HG03159 (cell line): Measurements from ENCODE around the gene METTL24.

Source experiments
- ATAC-seq: cut with Tn5 transposase; IDR thresholded peaks from one replicate; pipeline ENCODE4 v1.9.1; 2021; ENCODE audit warnings: mild to moderate bottlenecking, moderate library complexity; ENCODE audit not compliant: unreplicated experiment

METTL24 gene

DNA sequence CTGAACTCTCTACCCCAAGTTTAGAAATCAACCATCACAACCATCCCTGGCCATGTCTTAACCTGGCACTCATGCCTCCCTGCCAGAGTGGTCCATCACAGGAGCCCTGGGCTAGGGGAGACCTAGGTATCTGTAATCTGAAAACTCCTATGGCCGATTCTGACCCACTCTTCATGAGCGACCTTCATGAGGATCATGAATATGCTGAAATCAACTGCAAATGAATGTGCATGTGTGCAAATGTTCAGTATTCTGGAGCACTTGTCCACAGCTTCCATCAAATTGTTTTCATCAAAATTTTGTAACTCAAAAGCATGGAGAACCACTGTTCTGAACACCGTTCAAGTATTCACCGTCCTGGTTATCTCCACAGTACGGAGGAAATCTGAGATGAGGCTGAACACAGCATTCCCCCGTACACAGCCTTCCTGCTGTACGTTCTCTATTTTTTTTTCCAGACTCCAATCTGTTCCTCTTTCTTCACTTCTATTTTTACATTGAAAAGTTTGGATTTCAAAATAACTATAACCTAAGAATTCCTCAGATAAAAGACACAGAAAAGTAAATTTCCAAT lies 17.7 kb downstream of the METTL24 start:
- no peak for ATAC-seq

DNA sequence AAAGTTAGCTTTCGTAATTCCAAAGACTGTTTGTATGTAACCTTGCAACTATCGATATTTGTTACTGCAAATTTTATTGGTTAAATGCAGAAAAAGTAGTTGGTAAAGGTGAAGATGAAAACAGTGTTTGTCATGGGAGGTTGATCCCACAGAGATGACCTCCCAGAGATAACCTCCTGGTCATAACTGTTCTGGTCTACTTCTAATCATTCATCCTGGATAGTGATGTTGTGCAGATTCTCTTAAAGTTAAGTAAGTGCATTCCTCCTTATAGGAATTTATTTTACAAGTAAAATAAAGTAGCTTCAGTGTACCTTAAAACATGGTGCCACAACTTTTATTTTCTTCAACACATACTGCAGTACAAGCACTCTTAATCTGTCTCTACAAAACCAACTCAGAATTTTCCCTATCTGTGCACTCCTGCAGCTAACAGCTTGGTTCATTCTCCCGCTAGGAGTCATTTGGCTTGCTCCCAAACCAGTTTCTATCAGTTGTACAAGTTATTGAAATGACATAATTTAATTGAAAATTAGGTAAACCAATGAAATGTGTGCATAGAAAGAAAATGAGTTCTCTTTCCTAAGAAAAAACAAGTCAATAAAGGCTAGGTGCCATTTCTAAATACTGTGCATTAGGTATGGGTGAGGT lies 19.2 kb downstream of the METTL24 start:
- ATAC-seq, result no peak

DNA sequence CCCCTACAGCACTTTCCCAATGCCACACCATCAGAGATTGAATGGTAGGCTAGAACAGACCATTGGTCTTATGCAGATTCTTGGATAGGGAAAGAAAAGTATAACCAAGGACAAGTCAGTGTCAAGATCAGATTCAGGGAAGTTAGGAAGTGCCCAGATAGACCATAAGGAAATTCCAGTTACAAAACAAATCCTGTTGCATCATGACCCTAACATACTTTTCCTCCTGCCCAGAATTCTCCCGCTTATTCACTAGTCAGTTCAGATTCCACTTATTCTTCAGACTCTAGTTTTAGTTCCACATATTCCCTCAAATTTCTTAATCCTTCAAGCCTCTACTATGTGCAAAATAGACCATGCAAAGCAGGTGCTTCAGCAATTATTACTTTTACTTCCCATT lies 20.7 kb downstream of the METTL24 start:
- ATAC-seq, result no peak

DNA sequence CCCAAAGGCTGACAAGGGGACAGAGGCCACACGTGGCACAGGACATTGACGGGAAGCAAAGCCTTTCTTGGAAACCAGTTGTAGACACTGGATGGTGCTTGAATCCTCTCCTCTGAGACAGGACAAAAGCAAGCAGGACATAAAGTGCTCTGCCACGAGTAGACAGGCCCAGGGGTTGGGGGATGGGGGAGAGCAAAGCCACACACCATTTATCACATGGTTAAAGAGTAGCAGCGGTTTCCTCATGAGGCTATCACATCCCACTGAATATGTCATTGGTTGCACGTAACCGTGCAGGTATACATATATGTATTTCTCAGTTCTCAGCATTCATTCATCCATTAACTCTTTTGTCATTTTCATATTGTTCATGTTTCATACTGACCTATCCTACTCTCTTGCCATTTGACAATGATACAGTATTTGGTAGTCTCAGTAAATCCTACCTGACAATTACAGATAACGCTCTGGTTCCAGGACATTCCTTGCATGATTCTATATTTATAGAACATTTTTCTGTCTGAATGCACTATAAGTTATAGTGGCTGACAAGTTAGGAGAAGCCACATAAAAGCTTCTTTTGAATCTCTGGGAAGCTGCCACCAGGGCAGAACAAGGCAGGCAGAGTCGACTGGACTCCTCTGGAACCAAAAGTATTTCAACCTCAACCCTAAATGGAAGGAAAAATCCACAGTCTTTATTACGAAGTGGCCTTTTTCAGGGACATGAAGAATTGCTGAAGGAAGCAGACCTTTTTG lies 23.5 kb downstream of the METTL24 start:
- ATAC-seq, result no peak

DNA sequence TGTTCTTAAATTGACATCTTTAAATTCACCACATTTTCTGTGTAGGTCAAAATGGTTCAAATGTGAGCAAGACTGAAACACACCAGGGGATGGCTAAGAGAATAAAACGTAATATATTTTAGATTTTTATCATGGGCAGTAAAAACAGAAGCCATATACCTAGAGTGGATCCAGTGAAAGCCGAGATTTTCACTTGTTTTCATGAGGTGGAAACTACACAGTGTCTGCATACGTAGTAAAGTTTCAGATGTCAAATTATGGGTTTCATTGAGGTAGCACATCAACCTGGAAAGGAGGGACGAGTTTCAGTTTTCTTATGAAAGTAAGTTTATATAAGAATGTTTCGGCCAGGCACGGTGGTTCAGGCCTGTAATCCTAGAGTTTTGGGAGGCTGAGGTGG lies 25.9 kb downstream of the METTL24 start:
- no peak for ATAC-seq

DNA sequence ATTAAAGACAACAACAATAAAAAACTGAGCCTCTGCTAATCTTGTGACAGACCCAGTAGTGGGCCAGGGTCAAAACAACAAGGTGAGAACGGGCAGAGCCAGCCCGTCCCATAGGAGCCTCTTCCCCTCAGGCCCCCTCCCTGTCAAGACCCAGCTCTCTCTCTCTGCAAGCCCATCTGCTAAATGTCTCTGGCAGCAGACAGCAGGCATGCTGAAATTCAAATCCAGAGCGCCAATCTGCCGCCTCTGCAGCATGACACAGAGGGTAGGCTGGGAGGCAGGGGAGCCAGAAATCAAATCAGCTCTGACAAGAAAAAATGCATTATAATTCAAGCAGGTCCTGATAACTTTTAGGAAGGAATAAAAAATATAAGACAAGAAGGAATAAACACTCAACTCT lies 26.3 kb downstream of the METTL24 start:
- ATAC-seq, result no peak

DNA sequence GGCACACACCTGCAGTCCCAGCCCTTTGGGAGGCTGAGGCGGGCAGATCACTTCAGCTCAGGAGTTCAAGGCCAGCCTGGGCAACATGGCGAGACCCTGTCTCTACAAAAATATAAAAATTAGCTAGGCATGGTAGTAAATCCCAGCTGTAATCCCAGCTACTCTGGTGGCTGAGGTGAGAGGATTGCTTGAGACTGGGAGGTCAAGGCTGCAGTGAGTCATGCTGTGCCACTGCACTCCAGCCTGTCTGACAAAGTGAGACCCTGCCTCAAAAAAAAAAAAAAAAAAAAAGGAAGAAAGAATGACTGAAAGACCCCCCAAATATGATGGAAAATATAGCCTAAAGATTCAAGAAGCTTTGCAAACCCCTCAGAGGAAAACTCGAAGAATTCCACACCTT lies 26.8 kb downstream of the METTL24 start:
- ATAC-seq, result no peak

DNA sequence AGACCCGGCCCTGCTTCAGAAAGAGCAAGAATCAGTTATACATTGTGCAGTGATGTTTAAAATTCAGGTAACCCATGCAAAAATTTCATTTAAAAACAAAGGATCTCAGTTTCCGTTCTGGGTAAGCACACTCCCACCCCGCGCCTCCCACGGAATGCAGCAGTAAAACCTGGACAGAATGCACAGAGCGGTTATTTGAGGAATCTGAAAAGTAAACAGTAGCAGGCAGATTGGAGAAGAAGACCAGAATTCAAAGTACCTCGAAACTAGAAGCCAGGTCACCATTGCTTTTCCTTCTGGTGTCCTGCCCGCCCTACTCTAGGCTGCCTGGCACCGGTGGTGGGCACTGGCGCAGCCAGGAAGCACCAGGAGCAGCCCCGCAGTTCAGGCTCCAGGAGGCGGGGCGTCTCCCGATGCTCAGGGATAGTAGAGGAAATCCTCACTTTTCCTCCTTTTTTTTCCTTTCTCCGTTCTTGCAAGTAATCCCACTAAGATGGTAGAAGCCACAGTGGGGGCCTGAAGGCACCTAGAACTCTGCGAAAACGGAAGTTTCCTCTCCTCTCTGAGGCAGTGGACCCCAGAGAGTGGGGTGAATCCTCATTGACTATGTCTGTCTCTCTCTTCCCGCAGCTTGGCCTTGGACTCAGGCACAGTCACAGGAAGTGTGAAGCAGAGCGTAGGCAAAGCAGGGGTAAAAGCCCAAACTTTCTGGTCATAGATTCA lies 28.3 kb downstream of the METTL24 start:
- ATAC-seq, result no peak

DNA sequence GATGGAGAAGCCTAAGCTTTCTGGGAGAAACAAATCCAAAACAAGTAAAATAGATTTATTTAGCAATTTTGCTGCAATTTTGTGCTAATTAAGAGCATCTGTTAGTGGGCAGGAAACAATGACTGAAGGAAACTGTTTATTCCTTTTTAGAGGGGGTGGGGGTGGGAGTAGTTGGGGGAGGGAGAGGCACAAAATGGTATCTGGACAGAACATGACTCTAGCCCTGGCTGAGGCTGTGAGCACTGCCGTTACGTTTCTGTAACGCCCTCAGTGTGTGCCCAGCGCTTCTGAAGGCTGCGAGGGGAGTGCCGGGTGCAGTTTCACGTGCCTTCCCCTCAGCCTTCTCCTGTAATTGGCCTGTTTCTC lies 28.8 kb downstream of the METTL24 start:
- ATAC-seq, result no peak

DNA sequence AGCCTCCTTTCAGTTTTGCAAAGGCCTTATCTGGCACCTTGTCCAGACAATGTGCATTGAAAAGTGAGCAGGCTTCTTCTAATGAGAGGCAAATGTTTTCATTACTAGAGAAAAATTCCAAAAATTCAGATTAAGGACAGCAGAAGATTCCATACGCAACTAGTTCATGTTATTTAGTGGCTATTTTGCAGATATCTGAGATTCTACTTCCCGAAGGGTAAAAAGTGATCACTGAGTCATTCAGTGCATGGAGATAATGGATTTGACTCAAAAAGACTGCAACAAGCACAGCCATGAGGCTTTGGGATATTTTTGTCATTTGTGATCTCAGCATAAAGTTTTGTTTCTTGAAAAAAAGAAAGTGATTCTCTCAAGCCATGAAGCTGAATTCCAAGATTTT lies 29.9 kb downstream of the METTL24 start:
- ATAC-seq, result no peak

DNA sequence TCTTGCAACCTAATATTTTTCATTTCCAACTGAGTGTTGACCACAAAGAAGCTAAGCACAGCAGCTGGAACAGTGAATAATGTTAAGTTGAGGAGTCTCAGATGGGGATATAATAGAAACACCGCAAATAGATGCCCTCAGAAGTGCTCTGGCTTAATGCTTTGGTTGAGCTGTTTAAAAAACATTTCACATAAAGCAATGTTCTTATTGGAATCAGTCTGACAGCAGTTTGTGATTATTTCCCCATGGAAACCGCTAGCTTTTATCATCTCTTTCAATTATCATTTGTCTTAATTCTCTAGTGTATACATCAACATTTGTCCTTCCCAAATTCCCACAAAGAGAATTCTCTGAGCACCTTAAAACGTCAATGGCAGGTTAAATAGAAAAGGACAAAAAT lies 30.8 kb downstream of the METTL24 start:
- ATAC-seq, result no peak

DNA sequence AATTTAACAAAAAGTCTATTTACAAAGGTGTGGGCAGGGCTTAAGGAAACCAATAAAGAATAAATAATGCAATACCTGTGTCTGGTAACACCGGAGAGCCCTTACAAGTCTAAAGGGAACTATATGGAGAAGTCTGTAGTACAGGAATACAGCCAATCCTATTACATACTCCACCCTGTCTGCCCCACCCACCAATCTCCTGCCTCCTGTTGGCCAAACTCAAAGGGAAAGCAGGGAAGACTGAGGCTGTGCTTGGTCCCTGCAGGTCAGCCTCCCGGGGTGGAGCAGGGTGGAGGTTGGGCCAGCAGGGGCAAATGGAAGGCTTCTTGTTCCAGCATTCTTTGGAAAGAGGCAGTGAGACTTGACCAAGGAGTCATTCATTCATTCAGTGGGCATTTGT lies 31.5 kb downstream of the METTL24 start:
- no peak for ATAC-seq

DNA sequence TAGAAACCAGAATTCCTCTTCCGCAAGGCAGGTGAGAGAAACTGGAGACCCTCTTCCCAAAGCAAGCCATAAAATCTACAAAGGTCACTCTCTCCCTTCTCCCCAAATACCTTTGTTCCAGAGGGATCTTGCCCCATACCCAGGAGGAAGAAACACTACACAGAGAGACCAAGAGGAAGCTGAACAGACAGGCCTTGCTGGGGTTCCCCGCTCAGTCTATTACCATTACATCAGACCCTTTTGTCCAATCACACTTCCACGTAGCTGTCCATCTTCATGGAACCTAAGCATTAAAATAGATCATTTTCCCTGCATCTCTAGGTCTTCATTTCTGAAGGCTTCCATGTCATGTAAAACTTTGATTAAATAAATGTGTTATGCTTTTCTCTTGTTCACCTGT lies 32.1 kb downstream of the METTL24 start:
- no peak for ATAC-seq

DNA sequence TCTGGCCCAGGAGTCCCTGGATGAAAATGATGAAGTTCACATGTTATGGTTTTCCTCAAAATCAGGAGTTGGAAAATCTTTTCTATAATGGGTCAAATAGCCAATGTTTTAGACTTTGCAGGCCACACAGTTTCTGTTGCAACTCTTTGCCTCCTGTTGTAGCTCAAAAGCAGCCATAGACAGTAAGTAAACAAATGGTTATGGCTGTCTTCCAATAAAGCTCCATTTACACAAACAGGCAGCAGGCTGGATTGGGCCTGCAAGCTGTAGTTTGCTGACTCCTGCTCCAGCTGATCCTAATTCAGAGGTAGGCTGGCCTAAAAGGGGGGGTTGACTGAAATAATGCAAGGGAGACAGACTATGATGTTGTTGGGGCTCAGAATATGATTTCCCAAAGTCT lies 33.0 kb downstream of the METTL24 start:
- no peak for ATAC-seq

DNA sequence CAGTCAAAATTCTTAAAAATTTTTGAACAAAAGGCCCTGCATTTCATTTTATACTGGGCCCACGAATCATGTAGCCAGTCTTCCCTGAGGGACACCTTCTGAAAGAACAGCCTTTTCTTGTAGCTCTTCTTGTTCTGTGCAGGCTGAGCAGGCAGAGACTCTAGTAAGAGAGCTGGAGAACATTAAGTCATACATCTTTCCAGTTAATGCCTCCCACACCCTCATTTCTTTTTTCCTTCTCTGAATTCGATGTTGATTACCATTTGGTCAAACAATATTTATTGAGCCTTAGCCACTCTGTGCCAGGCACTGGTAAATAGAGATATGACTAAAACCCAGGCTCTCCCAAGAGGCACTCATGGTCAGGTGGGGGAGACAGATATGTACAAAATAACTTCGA lies 33.6 kb downstream of the METTL24 start:
- no peak for ATAC-seq

DNA sequence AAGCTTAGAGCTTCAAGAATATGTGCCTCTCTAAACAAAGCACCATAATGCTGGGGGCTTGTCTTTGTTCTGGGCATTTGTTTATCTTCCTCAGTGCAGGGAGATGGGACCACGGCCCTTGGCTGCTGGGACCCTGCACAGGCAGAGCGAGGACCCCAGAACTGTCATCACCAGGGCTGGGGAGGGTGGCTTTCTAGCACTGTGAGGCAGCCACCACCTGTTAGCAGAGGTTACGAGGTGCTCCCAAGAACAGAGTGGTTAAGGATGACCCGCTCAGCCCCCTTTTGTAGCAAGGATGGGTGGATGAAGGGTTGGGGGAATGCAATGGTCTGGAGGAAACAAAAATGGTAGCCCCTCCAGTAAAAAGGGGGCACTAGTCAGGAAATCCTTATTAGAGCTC lies 34.9 kb downstream of the METTL24 start:
- no peak for ATAC-seq

DNA sequence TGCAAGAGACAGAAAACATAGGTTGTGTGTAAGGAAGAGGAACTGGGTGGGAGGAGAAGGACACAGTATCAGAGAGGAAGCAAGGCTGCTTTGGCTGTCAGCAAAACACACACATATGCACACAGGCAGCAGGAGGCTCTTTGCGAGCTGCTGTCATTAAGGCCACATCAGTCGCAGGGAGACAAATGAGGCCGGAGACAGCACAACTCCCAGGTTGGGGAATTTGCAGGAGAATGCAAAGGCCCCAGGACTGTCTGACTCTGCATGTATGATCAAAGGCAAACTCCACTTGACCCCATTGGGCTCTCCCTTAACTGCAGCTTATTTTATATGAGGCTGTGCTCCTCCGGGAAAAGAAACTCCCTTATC lies 35.3 kb downstream of the METTL24 start:
- ATAC-seq, result no peak

DNA sequence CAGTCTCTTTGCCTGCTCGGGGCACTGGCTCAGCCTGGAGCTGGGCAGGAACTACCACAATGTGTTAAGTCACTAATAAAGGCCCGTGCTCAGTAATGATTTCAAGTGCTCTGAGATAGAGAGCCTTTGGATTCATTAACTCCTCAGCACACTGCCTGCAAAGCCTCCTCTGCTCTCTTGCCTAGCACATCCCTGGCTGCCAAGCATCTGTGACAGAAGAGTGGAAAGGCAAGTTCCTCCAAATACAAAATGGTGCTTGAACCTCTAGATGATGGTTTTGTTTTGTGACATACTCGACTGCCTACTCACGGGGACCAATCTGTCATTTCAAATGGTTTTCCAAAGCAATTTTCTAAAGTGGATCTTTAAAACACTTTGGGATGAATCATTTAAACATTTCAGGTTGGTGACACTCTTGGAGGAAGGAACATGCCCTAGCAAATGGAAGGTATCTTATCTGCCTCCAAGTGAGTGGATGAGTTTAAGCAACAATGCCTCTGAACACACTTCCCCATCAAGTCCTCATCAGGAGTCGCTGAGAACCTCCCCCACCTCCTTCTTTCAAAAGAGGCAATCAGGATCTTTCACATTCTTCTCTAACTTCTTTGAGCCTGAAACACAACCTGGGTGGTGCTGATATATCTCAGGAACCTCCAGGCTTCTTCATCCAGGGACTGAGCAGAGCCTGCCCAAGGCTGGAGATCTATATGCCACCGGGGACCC lies 35.8 kb downstream of the METTL24 start:
- ATAC-seq, result no peak

DNA sequence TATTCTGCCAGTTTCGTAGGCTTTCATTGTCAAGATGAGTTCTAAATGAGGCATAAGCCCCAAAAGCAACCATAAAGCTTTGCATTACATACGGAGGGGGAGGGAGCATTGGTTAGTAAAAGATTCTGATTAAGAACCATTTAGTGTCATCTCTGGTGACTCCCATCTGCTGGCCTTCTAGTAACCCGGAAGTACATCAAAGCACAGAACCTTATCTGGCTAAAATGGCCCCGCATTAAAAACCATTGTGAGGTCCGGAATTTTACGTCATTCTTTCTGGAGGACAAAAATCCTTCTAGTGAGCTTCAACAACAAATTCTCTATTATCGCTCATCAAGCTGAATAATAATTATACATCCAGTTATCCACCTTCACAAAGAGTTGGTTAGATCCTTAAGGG lies 37.8 kb downstream of the METTL24 start:
- no peak for ATAC-seq

DNA sequence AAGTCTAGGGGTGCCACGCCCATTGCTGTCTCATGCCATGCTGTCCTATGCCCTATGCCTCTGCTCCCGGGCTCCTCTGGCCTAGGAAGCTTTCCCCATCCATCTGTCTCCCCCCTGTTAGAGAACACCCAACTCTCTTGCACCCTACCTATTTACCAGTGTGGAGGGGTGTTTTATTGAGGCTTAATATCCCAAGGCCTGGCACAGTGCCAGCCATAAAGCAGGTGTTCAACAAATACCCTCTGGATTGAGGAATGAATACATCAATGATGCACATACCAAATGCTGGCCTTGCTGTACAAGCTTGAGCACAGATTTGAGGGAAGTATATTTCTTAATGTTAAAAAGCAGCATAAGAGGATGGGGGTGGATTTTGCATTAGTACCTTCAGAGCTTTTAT lies 38.3 kb downstream of the METTL24 start:
- no peak for ATAC-seq

DNA sequence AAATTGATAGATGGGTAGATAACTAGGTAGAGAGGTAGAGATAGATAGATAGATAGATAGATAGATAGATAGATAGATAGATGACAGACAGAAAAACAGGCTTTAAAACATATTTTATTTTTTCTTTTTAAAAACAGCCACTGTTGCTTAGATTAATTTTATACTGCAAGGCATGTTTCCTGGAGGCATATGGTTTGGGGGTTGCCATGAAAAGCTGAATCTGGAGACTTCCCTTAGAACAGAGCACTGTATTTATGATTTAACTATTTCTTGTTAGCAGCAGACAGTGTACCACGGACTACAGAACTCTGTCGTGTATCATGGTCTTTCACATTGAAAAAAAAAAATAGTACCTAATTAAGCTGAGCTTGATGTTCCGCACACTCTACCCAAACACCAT lies 38.8 kb downstream of the METTL24 start:
- ATAC-seq, result no peak
